HG03469 (cell line): ENCODE data around the gene FUCA1.
"Not testable (repeated sequence)": the region's sequence is repeated elsewhere in the genome, so short reads cannot be mapped to it uniquely, and the experiment has no call there.

Experiments
- ATAC-seq: cut with Tn5 transposase; IDR thresholded peaks from one replicate; pipeline ENCODE4 v1.9.1; 2021; ENCODE audit warnings: mild to moderate bottlenecking, moderate library complexity, moderate number of reproducible peaks; ENCODE audit not compliant: unreplicated experiment

Gene FUCA1

DNA sequence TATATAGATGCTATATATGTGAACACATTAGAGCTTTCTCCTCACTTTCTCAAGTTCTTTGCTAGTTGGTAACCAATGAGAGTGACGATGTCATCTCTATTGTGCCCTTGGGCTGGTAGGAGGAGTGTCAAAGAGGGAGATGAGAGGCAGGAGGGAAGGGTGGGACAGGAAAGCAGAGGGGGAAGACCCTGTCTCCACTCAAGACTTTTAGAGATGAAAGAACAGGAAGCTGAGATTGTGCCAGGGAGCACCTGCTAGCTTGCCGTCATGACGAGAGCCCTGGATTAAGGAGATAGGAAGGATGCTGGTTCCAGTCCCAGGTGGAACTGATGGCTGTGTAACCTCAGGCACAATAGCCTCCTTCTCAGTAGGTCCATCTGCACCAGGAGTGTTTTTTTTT, 28.4 kb upstream of the FUCA1 start:
- no peak for ATAC-seq

GRCh38 chr1:23895993-23896392, 27.9 kb upstream of the FUCA1 start:
- no peak for ATAC-seq

DNA sequence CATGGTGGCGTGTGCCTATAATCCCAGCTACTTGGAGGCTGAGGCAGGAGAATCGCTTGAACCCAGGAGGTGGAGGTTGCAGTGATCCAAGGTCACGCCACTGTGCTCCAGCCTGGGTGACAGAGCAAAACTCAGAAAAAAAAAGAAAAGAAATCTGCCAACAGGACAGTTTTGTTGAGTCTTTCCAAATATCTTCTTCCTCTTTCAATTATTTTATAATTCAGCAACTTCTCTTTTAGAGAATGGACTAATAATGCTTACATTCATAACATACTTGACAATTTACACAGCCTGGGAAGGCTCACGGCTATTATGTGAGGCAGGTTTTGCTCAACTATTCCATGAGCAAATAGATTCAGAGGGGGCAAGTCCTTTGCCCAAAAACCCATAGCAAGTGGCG, 27.0 kb upstream of the FUCA1 start:
- ATAC-seq: no peak

DNA sequence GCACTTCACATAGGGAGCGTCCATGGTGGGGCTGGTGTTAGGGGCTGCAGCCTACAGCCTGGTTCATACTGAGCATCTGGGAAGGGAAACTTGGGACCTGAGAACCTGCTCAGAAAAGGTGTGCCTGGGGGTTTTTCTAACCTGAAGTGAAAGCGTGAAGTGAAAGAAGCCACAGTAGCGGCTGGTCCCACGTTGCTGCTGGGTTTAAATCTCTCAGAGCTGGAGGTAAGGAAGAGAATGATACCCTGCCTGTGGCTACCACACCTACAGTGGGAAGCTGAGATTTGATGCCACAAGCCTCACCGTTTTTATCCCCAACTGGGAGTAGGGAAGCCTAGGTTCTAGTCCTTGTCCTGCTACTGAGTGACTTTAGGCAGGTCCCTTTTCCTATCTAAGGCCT, 21.0 kb upstream of the FUCA1 start:
- ATAC-seq: no peak

GRCh38 chr1:23885222-23885621, 17.1 kb upstream of the FUCA1 start:
- no peak for ATAC-seq

DNA sequence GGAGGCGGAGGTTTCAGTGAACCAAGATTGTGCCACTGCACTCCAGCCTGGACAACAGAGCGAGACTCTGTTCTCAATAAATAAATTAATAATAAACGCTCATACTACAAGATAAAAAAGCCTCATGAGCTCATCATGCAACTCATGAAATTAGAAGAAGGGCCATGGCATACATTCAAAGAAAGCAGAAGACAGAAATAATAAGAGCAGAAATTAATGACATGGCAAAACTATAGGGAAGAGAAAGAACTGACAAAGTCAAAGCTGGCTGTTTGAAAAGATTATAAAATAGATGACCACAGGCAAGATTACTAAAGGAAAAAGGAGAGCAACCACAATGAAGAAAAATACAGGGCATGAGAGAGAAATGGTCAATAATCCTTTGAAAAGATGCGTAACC, 14.7 kb upstream of the FUCA1 start:
- no peak for ATAC-seq

GRCh38 chr1:23879809-23880208, 11.7 kb upstream of the FUCA1 start:
- ATAC-seq: no peak

- ATAC-seq: no peak
Measured at GRCh38 chr1:23878668-23879067, 10.6 kb upstream of the FUCA1 start.

DNA sequence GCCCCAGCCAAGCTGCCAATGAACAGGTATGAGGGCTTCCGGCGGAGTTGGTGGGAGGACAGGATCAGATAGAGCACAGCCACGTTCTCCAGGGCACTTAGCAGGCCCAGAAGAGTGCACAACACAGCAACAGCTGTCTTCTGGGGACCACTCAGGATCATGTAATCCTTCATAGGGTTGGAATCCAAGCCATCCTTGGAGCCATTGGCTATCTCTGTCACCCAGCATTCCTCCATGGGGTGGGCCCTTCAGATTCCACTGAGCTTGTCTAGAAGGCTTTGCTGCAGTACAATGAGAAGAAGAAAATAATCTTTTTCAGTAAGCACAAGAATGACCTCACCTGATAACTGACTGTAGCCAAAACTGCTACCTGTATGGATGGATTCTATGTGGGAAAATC, 7.3 kb upstream of the FUCA1 start:
- no peak for ATAC-seq

DNA sequence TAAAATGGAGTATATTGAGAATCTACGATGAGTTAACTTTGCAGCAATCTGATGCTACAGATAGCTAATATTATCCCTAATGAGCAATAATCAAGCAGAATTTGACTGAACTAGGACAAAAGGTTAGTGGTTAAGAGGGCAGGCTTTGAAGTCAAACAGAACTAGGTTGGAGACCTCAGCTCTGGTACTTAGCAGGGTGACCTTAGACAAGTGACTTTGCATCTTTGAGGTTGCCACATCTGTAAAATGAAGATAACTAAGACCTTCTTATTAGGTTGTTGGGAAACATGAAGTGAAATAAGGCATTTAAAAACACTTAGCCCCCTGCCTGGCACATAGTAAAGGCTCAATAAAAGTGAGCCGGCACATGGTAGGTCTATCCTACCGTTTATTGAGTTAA, 4.3 kb upstream of the FUCA1 start:
- no peak for ATAC-seq

DNA sequence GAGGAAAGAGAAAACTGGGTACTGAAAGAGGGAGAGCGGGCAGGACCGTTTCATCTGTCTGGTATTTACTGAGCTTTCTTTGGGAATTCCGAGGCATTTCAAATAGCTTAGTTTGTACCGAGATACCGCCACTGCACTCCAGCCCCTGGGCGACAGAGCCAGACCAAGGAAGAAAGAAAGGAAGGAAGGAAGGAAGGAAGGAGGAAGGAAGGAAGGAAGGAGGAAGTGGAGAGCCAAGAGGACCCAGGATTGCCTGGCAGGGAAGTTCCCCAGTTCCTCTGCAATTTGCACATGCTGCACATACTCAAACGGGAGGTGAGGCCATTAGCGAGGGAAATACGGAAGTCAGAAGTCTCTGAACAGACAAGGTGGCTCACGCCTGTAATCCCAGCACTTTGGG, 961 bp upstream of the FUCA1 start:
- ATAC-seq: no peak

DNA sequence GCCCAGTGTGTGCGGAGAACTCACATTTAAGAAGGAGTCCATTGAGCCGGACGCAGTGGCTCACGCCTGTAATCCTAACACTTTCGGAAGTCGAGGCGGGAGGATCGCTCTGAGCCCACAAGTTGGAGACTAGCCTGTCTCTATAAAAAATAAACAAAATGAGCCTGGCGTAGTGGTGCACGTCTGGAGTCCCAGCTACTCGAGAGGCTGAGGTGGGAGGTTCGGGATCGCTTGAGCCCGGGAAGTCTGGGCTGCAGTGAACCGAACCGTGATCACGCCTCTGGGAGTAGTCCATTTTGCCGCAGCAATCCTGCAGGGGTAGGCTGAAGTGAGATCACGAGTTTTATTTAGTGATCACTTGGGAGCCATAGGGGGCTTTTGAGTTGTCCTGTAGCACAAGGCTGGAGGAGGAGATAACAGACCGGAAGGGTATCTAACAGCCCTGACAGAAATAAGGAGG, 497 bp upstream of the FUCA1 start:
- ATAC-seq: no peak

DNA sequence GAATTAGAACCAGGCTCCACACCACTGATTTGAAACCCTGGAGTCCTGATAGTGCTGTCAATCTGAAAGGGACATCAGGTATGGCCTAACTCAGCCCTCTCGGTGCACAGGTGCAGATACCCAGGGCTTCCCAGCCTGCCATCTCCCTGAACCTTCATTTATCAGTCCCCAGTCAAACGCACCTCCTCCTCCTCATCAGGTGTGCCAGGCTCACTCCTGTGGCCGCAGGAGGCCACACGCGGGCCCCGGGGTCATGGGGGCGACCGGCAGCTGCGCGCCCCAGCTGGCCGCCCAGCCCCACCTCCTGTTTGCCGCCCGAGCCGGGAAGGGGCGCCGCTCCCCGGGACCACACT, 572 bp downstream of the FUCA1 start:
- ATAC-seq: no peak

- no peak for ATAC-seq
Measured at GRCh38 chr1:23865543-23865930, 2.6 kb downstream of the FUCA1 start.

DNA sequence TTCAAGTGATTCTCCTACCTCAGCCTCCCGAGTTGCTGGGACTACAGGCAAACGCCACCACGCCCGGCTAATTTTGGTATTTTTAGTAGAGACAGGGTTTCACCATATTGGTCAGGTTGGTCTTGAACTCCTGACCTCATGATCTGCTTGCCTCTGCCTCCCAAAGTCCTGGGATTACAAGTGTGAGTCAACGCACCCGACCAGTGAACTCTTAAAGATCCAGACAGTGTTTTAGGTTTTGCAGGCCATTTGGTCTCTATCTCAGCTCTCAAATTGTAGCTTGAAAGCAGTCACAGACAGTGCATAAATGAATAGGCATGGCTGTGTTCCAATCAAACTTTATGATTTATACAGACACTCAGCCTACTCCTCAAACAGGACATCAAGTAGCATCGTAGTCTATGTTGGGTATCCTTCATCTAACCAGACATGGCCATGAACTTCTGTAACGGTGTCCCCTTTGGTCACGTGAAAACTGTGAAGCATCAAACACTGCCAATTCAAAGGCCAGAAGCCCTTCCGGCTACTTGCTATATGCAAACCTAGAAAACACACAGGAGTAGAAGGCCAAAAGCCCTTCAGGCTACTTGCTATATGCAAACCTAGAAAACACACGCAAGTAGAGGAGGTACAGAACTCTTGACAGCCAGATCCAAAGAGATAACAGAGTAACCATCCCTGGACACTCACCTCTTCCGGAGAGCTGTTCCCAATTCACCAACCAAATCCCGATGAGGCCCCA, 3.1 kb downstream of the FUCA1 start:
- ATAC-seq: no peak

DNA sequence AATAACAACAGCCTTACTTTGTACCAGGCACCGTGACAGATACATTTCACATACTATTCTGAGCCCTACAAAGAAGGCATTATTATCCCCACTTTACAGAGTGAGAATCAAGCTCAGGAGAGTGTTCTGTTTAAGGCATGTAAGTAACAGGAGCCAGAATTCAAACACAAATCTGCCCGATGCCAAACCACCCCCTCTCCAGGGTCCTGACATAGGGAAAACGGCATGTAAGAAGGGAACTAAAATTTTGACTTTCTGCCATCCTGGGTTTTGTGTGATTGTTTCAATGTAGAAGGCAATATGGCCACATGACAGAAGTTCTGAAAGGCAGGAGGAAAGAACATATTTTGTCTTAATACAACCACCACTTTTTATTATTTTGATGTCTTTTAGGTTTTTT, 5.5 kb downstream of the FUCA1 start:
- no peak for ATAC-seq

- no peak for ATAC-seq
Measured at GRCh38 chr1:23854568-23854967, 13.5 kb downstream of the FUCA1 start.

DNA sequence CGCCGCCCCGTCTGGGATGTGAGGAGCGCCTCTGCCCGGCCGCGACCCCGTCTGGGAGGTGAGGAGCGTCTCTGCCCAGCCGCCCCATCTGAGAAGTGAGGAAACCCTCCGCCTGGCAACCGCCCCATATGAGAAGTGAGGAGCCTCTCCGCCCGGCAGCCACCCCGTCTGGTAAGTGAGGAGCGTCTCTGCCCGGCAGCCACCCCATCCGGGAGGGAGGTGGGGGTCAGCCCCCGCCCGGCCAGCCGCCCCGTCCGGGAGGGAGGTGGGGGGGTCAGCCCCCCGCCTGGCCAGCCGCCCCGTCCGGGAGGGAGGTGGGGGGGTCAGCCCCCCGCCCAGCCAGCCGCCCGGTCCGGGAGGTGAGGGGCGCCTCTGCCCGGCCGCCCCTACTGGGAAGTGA, 15.0 kb downstream of the FUCA1 start:
- not testable (repeated sequence) for ATAC-seq

GRCh38 chr1:23851406-23851805, 16.7 kb downstream of the FUCA1 start:
- ATAC-seq: not testable (repeated sequence)

- ATAC-seq: no peak
Measured at GRCh38 chr1:23848673-23849616, 19.1 kb downstream of the FUCA1 start.

GRCh38 chr1:23847482-23848095, 20.5 kb downstream of the FUCA1 start:
- not testable (repeated sequence) for ATAC-seq

- ATAC-seq: no peak
Measured at GRCh38 chr1:23845163-23845562, 22.9 kb downstream of the FUCA1 start.
